Breast epithelium (tissue), 3 donors: Measurements from ENCODE around the gene TMX3.

Experiments used
- POLR2A ChIP-seq: fragments of 450-650 bp; IDR thresholded peaks from one replicate; pipeline ENCODE4 v1.6.1; 2016; ENCODE audit warnings: antibody characterized with exemption, mild to moderate bottlenecking, moderate library complexity
- TF ChIP-seq, protein P1 (sequence below), 3 donors: fragments of 450-650 bp; IDR thresholded peaks; one replicate each; pipeline ENCODE4 v1.5.1; 2016 to 2017; ENCODE audit warnings: antibody characterized with exemption in 3 of 3, mild to moderate bottlenecking in 3 of 3, moderate library complexity in 3 of 3

DNA sequence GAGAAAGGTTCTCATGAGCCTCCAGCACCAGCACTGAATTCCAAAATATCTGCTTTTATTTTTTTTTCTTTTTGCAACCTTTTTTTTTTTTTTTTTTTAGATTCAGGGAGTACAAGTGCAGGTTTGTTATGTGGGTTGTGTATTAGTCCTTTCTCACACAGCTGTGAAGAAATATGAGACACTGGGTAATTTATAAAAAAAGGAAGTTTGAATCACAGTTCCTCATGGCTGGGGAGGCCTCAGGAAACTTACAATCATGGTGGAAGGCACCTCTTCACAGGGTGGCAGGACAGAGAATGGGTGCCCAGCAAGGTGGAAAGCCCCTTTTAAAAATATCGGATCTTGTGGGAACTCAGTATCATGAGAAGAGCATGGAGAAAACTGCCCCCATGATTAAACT is 7.9 kb upstream of the TMX3 start:
- TF ChIP-seq, protein P1, sequence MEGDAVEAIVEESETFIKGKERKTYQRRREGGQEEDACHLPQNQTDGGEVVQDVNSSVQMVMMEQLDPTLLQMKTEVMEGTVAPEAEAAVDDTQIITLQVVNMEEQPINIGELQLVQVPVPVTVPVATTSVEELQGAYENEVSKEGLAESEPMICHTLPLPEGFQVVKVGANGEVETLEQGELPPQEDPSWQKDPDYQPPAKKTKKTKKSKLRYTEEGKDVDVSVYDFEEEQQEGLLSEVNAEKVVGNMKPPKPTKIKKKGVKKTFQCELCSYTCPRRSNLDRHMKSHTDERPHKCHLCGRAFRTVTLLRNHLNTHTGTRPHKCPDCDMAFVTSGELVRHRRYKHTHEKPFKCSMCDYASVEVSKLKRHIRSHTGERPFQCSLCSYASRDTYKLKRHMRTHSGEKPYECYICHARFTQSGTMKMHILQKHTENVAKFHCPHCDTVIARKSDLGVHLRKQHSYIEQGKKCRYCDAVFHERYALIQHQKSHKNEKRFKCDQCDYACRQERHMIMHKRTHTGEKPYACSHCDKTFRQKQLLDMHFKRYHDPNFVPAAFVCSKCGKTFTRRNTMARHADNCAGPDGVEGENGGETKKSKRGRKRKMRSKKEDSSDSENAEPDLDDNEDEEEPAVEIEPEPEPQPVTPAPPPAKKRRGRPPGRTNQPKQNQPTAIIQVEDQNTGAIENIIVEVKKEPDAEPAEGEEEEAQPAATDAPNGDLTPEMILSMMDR (IDR thresholded peaks at IDR 0.05) = no peak
- TF ChIP-seq POLR2A = no peak
